PC-9 (cell line): ENCODE data around the gene ZNF492.

Experiments
- CTCF ChIP-seq: fragments of 200-600 bp; sonication (generic); conservative IDR thresholded peaks from 2 replicates; pipeline ENCODE4 v1.6.1; 2017; ENCODE audit warnings: mixed run types, antibody characterized with exemption, mild to moderate bottlenecking, moderate library complexity
- EZH2 ChIP-seq: fragments of 200-600 bp; sonication (generic); IDR thresholded peaks from 2 replicates; pipeline ENCODE4 v1.8.0; 2017; ENCODE audit warnings: antibody characterized with exemption, low read depth

GRCh38 chr19:22595918-22596341 lies 38.2 kb upstream of the ZNF492 start:
- TF ChIP-seq EZH2 (no peak), CTCF (no peak)
